Measurements from ENCODE around the gene DPM3. TPM values are rescaled to one million over a fixed set of nuclear protein-coding genes. Genes with fewer than 3 reads are reported as not detected.
A peak's percentile ranks its signal among the peaks of the same experiment; 100 is the strongest.

Gene DPM3
- total and polyA plus RNA-seq, 9 of the 15 experiments (the other 6 are each of a cell fraction or from before 2014, with no cell fraction given): 3.7 to 120 (median 36.4) TPM

GRCh38 chr1:155160128-155160527 lies 19.8 kb upstream of the DPM3 start:
- 40% methylated on average over 8 of the region's 8 CpGs for WGBS (ENCODE audit: insufficient coverage, low coverage, missing lambda C conversion rate)

GRCh38 chr1:155158991-155159390 lies 18.7 kb upstream of the DPM3 start:
- intact Hi-C loops (cut with micrococcal nuclease): no loop called here
- peak in 1 of 4 experiments; percentile 5 for DNase-seq (ENCODE audit: extremely low read depth in 1 of 4, low spot score in 3 of 4)
- no peak overlapping the region for H3K9ac ChIP-seq (ENCODE audit: insufficient read depth in 1 of 2, low read depth in 2 of 2, low read length in 2 of 2)
- no peak overlapping the region for H3K27ac ChIP-seq (ENCODE audit: extremely low read depth, low read depth, low read length)
- H3K4me3 ChIP-seq: no peak overlapping the region
- no peak overlapping the region for H3K4me2 ChIP-seq (ENCODE audit: insufficient read depth, low read length)
- 9% methylated on average over 1 of the region's 1 CpG for WGBS (ENCODE audit: insufficient coverage, low coverage, missing lambda C conversion rate)
- no peak for ATAC-seq
- ChIA-PET CTCF (ENCODE audit: low intra/inter-chr PET ratio) (no interaction called here), POLR2A (interaction anchor here (0.9 kb wide), 1 partner anchor 35 kb away, joined by 3 read pairs; no protein-coding TSS in a partner anchor)
- TF ChIP-seq HEY1 (CRISPR knock-in tag; IDR thresholded peaks at IDR 0.05; ENCODE audit: borderline replicate concordance): no peak
- TF ChIP-seq KDM1A (IDR thresholded peaks at IDR 0.05): no peak
- no peak for TF ChIP-seq NFATC3 (IDR thresholded peaks at IDR 0.05)
- no peak for TF ChIP-seq GABPA (tag; conservative IDR thresholded peaks at IDR 0.05; ENCODE audit: low read depth)
- TF ChIP-seq STAT5B (CRISPR knock-in tag; IDR thresholded peaks at IDR 0.05): no peak
- peak; percentile 39; the same call in 1 of the 2 replicates for TF ChIP-seq ZNF316 (IDR thresholded peaks at IDR 0.05)
- TF ChIP-seq ZNF232 (CRISPR knock-in tag; IDR thresholded peaks at IDR 0.05): no peak
- TF ChIP-seq C11orf30 (IDR thresholded peaks at IDR 0.05; ENCODE audit: low read depth): peak; percentile 19; the same call in 1 of the 2 replicates
- TF ChIP-seq MBD2 (IDR thresholded peaks at IDR 0.05; ENCODE audit: borderline replicate concordance, low read depth): no peak
- no peak for TF ChIP-seq RUNX1 (IDR thresholded peaks at IDR 0.05; ENCODE audit: low read depth)
- no peak for TF ChIP-seq E2F8 (IDR thresholded peaks at IDR 0.05; ENCODE audit: low read depth, partially characterized antibody)
- no peak for TF ChIP-seq ZFP30 (CRISPR knock-in tag; IDR thresholded peaks at IDR 0.05; ENCODE audit: borderline replicate concordance)
- H2AFZ ChIP-seq (ENCODE audit: low read depth, low read length): no peak overlapping the region
- no peaks in the 10 kb centered on the region for H3K9me3 ChIP-seq (replicated peaks; ENCODE audit: control insufficient read depth, insufficient read depth, low read depth, low read length)
- no peaks in the 10 kb centered on the region for H3K27me3 ChIP-seq (ENCODE audit: control insufficient read depth in 2 of 2, insufficient read depth in 2 of 2, low read length in 2 of 2)
- no peaks in the 10 kb centered on the region for H3K79me2 ChIP-seq (ENCODE audit: control insufficient read depth, insufficient read depth, low read length)
- in situ Hi-C loops (cut with MboI): no loop called here
- H4K20me1 ChIP-seq (replicated peaks; ENCODE audit: control insufficient read depth, insufficient read depth, low read length): no peaks in the 10 kb centered on the region
- no peaks in the 10 kb centered on the region for H3K9me1 ChIP-seq (ENCODE audit: control insufficient read depth, insufficient read depth, low read length)
- H3K36me3 ChIP-seq (ENCODE audit: control insufficient read depth, insufficient read depth, low read length): no peaks in the 10 kb centered on the region
- BruUV-seq (replicated peaks): no TSS peak
- FAIRE-seq: no peak
- no peaks in the 10 kb centered on the region; a peak in 1 of 5 replicates for H3K4me1 ChIP-seq (replicated peaks in 1 of 2; ENCODE audit: control insufficient read depth in 2 of 2, insufficient read depth in 2 of 2, low read length in 2 of 2)

More at GRCh38 chr1:155160128-155160527, 19.8 kb upstream of the DPM3 start:
- DNase-seq (ENCODE audit: extremely low read depth in 1 of 4, low spot score in 3 of 4): no peak
- Histone ChIP-seq H3K79me2 (ENCODE audit: control insufficient read depth, insufficient read depth, low read length) (no peaks in the 10 kb centered on the region), H3K9ac (ENCODE audit: insufficient read depth in 1 of 2, low read depth in 2 of 2, low read length in 2 of 2) (no peak overlapping the region), H3K27me3 (ENCODE audit: control insufficient read depth in 2 of 2, insufficient read depth in 2 of 2, low read length in 2 of 2) (no peaks in the 10 kb centered on the region), H3K4me2 (ENCODE audit: insufficient read depth, low read length) (no peak overlapping the region), H3K4me3 (no peak overlapping the region), H3K4me1 (replicated peaks in 1 of 2; ENCODE audit: control insufficient read depth in 2 of 2, insufficient read depth in 2 of 2, low read length in 2 of 2) (no peaks in the 10 kb centered on the region; a peak in 1 of 5 replicates), H3K9me3 (replicated peaks; ENCODE audit: control insufficient read depth, insufficient read depth, low read depth, low read length) (no peaks in the 10 kb centered on the region), H4K20me1 (replicated peaks; ENCODE audit: control insufficient read depth, insufficient read depth, low read length) (no peaks in the 10 kb centered on the region), H3K9me1 (ENCODE audit: control insufficient read depth, insufficient read depth, low read length) (no peaks in the 10 kb centered on the region), H3K27ac (ENCODE audit: extremely low read depth, low read depth, low read length) (no peak overlapping the region), H2AFZ (ENCODE audit: low read depth, low read length) (0 out of 2 replicates have a peak overlapping the region, but pooled peaks have one; percentile 33), H3K36me3 (ENCODE audit: control insufficient read depth, insufficient read depth, low read length) (no peaks in the 10 kb centered on the region)
- intact Hi-C loops (cut with micrococcal nuclease): no loop called here
- ChIA-PET CTCF (ENCODE audit: low intra/inter-chr PET ratio) (no interaction called here), POLR2A (no interaction called here)
- FAIRE-seq: no peak
- BruUV-seq (replicated peaks): no TSS peak
- TF ChIP-seq TEAD4 (IDR thresholded peaks at IDR 0.05; ENCODE audit: low read length) (no peak), TEAD4 (CRISPR knock-in tag; IDR thresholded peaks at IDR 0.05; ENCODE audit: borderline replicate concordance) (no peak), C11orf30 (IDR thresholded peaks at IDR 0.05; ENCODE audit: low read depth) (peak; percentile 22; the same call in 1 of the 2 replicates), ZNF316 (IDR thresholded peaks at IDR 0.05) (peak; percentile 23; the same call in 1 of the 2 replicates)
- in situ Hi-C loops (cut with MboI): no loop called here
- no peak for ATAC-seq

Measured in K562 (cell line).